ENCODE results near the gene C2orf72. TPM values are rescaled to one million over a fixed set of nuclear protein-coding genes. Genes with fewer than 3 reads are reported as not detected.
A peak's percentile ranks its signal among the peaks of the same experiment; 100 is the strongest.

The C2orf72 gene
- total and polyA plus RNA-seq, 2 of the 13 experiments (the other 11 are each of a cell fraction or from before 2014, with no cell fraction given) = 147 to 203 TPM

DNA sequence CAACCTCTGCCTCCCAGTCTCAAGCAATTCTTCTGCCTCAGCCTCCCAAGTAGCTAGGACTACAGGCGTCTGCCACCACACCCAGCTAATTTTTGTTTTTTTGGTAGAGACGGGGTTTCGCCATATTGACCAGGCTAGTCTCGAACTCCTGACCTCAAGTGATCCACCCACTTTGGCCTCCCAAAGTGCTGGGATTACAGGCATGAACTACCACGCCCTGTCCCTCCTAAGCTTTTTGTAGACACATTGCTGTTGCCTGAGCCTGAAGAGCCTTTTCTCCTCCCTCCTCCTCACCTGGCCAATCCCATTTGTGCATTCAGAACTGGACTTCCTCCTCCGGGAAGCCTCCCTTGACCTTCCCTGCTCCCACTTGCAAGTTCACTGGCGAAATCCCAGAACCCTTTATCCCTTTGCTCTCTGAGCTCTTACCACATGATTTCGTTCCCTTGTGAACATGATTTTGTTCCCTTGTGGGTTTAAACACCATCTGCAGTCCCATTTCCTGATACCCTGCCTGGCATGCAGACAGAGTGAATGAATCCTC lies 2.6 kb downstream of the C2orf72 start (continued):
- 0 out of 2 replicates have a peak, but pooled peaks have one; percentile 7 for TF ChIP-seq SMAD3 (CRISPR knock-in tag; IDR thresholded peaks at IDR 0.05)
- TF ChIP-seq, protein P1, sequence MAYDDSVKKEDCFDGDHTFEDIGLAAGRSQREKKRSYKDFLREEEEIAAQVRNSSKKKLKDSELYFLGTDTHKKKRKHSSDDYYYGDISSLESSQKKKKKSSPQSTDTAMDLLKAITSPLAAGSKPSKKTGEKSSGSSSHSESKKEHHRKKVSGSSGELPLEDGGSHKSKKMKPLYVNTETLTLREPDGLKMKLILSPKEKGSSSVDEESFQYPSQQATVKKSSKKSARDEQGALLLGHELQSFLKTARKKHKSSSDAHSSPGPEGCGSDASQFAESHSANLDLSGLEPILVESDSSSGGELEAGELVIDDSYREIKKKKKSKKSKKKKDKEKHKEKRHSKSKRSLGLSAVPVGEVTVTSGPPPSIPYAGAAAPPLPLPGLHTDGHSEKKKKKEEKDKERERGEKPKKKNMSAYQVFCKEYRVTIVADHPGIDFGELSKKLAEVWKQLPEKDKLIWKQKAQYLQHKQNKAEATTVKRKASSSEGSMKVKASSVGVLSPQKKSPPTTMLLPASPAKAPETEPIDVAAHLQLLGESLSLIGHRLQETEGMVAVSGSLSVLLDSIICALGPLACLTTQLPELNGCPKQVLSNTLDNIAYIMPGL (CRISPR knock-in tag; IDR thresholded peaks at IDR 0.05; ENCODE audit: borderline replicate concordance in 1 of 2, low read depth in 1 of 2) = 0 out of 4 replicates have a peak, but pooled peaks of 1 of the 2 experiments have one; percentile 25
- no peak; the same call in 1 of the 2 replicates for TF ChIP-seq ZNF629 (CRISPR knock-in tag; conservative IDR thresholded peaks at IDR 0.05)
- TF ChIP-seq ZNF570 (CRISPR knock-in tag; IDR thresholded peaks at IDR 0.05; ENCODE audit: borderline replicate concordance) = no peak
- TF ChIP-seq KMT2A (CRISPR knock-in tag; IDR thresholded peaks at IDR 0.05) = no peak
- peak; percentile 62 for TF ChIP-seq TEAD3 (CRISPR knock-in tag; optimal IDR thresholded peaks at IDR 0.05; ENCODE audit: borderline replicate concordance)
- TF ChIP-seq ZNF441 (CRISPR knock-in tag; IDR thresholded peaks at IDR 0.05; ENCODE audit: borderline replicate concordance) = no peak
- peak; percentile 83 for TF ChIP-seq CBX1 (IDR thresholded peaks at IDR 0.05; ENCODE audit: low read depth)
- TF ChIP-seq MED13 (CRISPR knock-in tag; IDR thresholded peaks at IDR 0.05) = no peak
- no peak for TF ChIP-seq MTF1 (CRISPR knock-in tag; IDR thresholded peaks at IDR 0.05)
- no peak for TF ChIP-seq MED8 (CRISPR knock-in tag; IDR thresholded peaks at IDR 0.05; ENCODE audit: insufficient replicate concordance)
- TF ChIP-seq HNRNPLL (IDR thresholded peaks at IDR 0.05; ENCODE audit: low read depth, low read length, poor library complexity, severe bottlenecking) = no peak
- no peak for TF ChIP-seq ZNF883 (CRISPR knock-in tag; IDR thresholded peaks at IDR 0.05; ENCODE audit: not compliant biosample characterization)
- no peak for TF ChIP-seq CREM (IDR thresholded peaks at IDR 0.05)
- no peak for TF ChIP-seq CREM (CRISPR knock-in tag; IDR thresholded peaks at IDR 0.05)
- TF ChIP-seq, protein P2, sequence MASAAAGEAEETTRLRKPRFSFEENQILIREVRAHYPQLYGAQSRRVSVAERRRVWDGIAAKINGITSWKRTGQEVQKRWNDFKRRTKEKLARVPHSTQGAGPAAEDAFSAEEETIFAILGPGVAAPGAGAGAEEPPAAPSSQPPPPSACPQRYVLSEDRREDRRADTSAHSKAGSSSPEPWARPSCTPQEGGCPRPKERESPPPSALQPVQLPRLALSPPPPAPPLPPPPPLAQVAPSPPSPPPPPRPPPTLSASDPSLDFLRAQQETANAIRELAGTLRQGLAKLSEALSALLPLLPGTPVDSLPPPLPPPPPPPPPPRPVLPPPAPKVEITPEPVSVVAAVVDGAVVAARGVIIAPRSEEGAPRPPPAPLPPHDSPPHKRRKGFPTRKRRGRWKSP (CRISPR knock-in tag; IDR thresholded peaks at IDR 0.05) = no peak
- no peak for TF ChIP-seq SIN3B (IDR thresholded peaks at IDR 0.05; ENCODE audit: low read length)
- no peak for TF ChIP-seq TP53 (CRISPR knock-in tag; conservative IDR thresholded peaks at IDR 0.05)
- TF ChIP-seq, protein P3, sequence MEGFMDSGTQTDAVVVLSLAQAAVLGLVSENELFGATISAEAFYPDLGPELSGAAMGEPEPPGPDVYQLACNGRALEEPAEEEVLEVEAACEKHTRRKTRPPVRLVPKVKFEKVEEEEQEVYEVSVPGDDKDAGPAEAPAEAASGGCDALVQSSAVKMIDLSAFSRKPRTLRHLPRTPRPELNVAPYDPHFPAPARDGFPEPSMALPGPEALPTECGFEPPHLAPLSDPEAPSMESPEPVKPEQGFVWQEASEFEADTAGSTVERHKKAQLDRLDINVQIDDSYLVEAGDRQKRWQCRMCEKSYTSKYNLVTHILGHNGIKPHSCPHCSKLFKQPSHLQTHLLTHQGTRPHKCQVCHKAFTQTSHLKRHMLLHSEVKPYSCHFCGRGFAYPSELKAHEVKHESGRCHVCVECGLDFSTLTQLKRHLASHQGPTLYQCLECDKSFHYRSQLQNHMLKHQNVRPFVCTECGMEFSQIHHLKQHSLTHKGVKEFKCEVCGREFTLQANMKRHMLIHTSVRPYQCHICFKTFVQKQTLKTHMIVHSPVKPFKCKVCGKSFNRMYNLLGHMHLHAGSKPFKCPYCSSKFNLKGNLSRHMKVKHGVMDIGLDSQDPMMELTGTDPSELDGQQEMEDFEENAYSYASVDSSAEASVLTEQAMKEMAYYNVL (CRISPR knock-in tag; IDR thresholded peaks at IDR 0.05; ENCODE audit: borderline replicate concordance) = no peak; the same call in 1 of the 2 replicates
- TF ChIP-seq AGO1 (IDR thresholded peaks at IDR 0.05; ENCODE audit: low read depth, low read length, poor library complexity, severe bottlenecking) = no peak
- TF ChIP-seq ZNF30 (CRISPR knock-in tag; IDR thresholded peaks at IDR 0.05) = no peak
- TF ChIP-seq ZNF746 (CRISPR knock-in tag; IDR thresholded peaks at IDR 0.05) = no peak
- TF ChIP-seq, protein P4, sequence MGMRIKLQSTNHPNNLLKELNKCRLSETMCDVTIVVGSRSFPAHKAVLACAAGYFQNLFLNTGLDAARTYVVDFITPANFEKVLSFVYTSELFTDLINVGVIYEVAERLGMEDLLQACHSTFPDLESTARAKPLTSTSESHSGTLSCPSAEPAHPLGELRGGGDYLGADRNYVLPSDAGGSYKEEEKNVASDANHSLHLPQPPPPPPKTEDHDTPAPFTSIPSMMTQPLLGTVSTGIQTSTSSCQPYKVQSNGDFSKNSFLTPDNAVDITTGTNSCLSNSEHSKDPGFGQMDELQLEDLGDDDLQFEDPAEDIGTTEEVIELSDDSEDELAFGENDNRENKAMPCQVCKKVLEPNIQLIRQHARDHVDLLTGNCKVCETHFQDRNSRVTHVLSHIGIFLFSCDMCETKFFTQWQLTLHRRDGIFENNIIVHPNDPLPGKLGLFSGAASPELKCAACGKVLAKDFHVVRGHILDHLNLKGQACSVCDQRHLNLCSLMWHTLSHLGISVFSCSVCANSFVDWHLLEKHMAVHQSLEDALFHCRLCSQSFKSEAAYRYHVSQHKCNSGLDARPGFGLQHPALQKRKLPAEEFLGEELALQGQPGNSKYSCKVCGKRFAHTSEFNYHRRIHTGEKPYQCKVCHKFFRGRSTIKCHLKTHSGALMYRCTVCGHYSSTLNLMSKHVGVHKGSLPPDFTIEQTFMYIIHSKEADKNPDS (CRISPR knock-in tag; IDR thresholded peaks at IDR 0.05) = no peak
- no peak for TF ChIP-seq NONO (IDR thresholded peaks at IDR 0.05)
- peak; percentile 75 for TF ChIP-seq NONO (CRISPR knock-in tag; conservative IDR thresholded peaks at IDR 0.05)

Measured in HepG2 (cell line).